Measurements from ENCODE around the gene FIBP. TPM values are rescaled to one million over a fixed set of nuclear protein-coding genes. Genes with fewer than 3 reads are reported as not detected.

FIBP gene
- total and polyA plus RNA-seq, 2 of the 8 experiments (the other 6 are each of a cell fraction or from before 2014, with no cell fraction given): 74.3 to 173 TPM

DNA sequence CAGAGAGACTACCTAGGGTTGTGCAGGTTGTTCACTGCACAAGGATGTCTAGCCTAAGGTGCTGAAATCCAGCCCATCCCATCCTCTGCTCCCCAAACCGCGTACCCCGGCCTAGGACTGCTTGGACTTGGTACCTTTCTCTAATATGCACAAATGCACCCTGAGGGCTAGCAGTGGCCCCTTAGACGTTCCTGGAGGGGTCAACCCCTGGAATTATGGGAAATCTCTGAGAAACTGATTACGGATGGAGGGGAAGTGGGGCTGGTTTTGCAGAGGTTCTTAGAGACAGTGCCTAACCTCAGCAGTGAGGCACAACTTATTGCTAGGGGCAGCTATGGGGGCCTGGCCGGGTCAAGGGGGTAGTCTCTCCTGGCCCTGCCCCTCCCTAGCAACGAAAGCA is 28.1 kb upstream of the FIBP start:
- H3K79me1 ChIP-seq (ENCODE audit: low read depth, low read length): peaks cover 7% of the 10 kb centered on the region; the same call in 1 of the 2 replicates
- H2BK12ac ChIP-seq (ENCODE audit: low read depth, low read length): no peak overlapping the region
- no peak overlapping the region for H3K27ac ChIP-seq (ENCODE audit: low read depth, low read length)
- H3K56ac ChIP-seq (replicated peaks; ENCODE audit: insufficient read length, low read depth, low read length): no peak overlapping the region
- DNase-seq (ENCODE audit: low read depth in 1 of 2, low spot score in 2 of 2) (no peak), FAIRE-seq (no peak)
- 86% methylated on average over 7 of the region's 7 CpGs; no CpG with 5 or more reads in 1 of the 2 experiments for WGBS, 2 experiments (ENCODE audit: extremely low coverage in 1 of 2, insufficient coverage in 1 of 2, insufficient read length in 1 of 2, insufficient replicate concordance in 2 of 2, low coverage in 1 of 2, low lambda C conversion rate in 2 of 2, missing lambda C conversion rate in 1 of 2)
- no peak overlapping the region for H3K14ac ChIP-seq (ENCODE audit: insufficient read length)
- H4K8ac ChIP-seq (ENCODE audit: extremely low read depth, insufficient read depth, low read length): no peak overlapping the region
- no peak overlapping the region for H2AK5ac ChIP-seq (ENCODE audit: low read depth, low read length)
- no peak overlapping the region for H3K4me2 ChIP-seq (ENCODE audit: insufficient read depth in 1 of 2, low read depth in 2 of 2, low read length in 2 of 2)
- peaks cover 0 to 7% of the 10 kb centered on the region in 2 experiments for H4K20me1 ChIP-seq (replicated peaks in 1 of 2; ENCODE audit: control insufficient read depth in 1 of 2, insufficient read depth in 2 of 2, low read length in 2 of 2)
- ChIA-PET POLR2A (ENCODE audit: partially characterized antibody) (interaction anchor here (0.6 to 4.9 kb wide), 7 partner anchors 23 to 93 kb away, joined by 3 to 36 read pairs (median 4); partner anchors contain the start of genes CCDC85B, FIBP and MUS81), CTCF (ENCODE audit: partially characterized antibody) (interaction anchor here (1.2 to 11.7 kb wide), 5 partner anchors 10 to 56 kb away, joined by 5 to 212 read pairs (median 11); partner anchors contain the start of genes CCDC85B, FIBP and MUS81)
- H3K23me2 ChIP-seq (ENCODE audit: low read depth, low read length): peaks cover 13% of the 10 kb centered on the region; the same call in 1 of the 2 replicates
- no peak overlapping the region for H4K91ac ChIP-seq (replicated peaks; ENCODE audit: insufficient read length, low read length)
- H3K4me3 ChIP-seq (ENCODE audit: extremely low read depth in 1 of 4, insufficient read depth in 2 of 4, low read depth in 3 of 4, low read length in 4 of 4): no peak overlapping the region
- H2BK15ac ChIP-seq (ENCODE audit: low read length): no peak overlapping the region
- no peak overlapping the region for H3K9ac ChIP-seq (replicated peaks in 1 of 4; ENCODE audit: extremely low read depth in 1 of 4, low read depth in 3 of 4, low read length in 3 of 4)
- H2BK120ac ChIP-seq (replicated peaks; ENCODE audit: low read depth, low read length): no peak overlapping the region
- H3K9me3 ChIP-seq (ENCODE audit: insufficient read depth in 2 of 2, low read depth in 1 of 2, low read length in 1 of 2): no peaks in the 10 kb centered on the region
- no peaks in the 10 kb centered on the region for H3K36me3 ChIP-seq (ENCODE audit: control insufficient read depth in 2 of 4, insufficient read depth in 4 of 4, low read length in 3 of 4)
- H3K27me3 ChIP-seq (replicated peaks in 1 of 4; ENCODE audit: control insufficient read depth in 3 of 4, extremely low read depth in 1 of 4, insufficient read depth in 3 of 4, low read length in 3 of 4): no peaks in the 10 kb centered on the region; a peak in 1 of 7 replicates
- H4K5ac ChIP-seq (ENCODE audit: insufficient read length, low read depth, low read length): no peak overlapping the region
- no peak overlapping the region for H2BK20ac ChIP-seq (ENCODE audit: low read length)
- TF ChIP-seq CBX5 (IDR thresholded peaks at IDR 0.05; ENCODE audit: low read depth, low read length) (no peak), TCF12 (IDR thresholded peaks at IDR 0.05; ENCODE audit: low read depth, low read length) (no peak), ASH2L (IDR thresholded peaks at IDR 0.05; ENCODE audit: low read length) (no peak), GABPA (IDR thresholded peaks at IDR 0.05; ENCODE audit: borderline replicate concordance, insufficient read depth, low read length) (no peak), RBBP5 (IDR thresholded peaks at IDR 0.05; ENCODE audit: borderline replicate concordance, low read depth, low read length) (no peak), TBP (IDR thresholded peaks at IDR 0.05; ENCODE audit: low read depth, low read length) (no peak), TAF7 (optimal IDR thresholded peaks at IDR 0.05; ENCODE audit: borderline replicate concordance, low read depth, low read length) (no peak), CREB1 (IDR thresholded peaks at IDR 0.05) (no peak), SIRT6 (IDR thresholded peaks at IDR 0.05; ENCODE audit: low read length) (no peak), SP4 (IDR thresholded peaks at IDR 0.05; ENCODE audit: low read length) (no peak), CBX8 (IDR thresholded peaks at IDR 0.05; ENCODE audit: borderline replicate concordance, low read depth, low read length) (no peak)
- no peak overlapping the region for H2AFZ ChIP-seq (ENCODE audit: low read length)
- H3K4ac ChIP-seq (replicated peaks; ENCODE audit: insufficient read length, low read depth, low read length): no peak overlapping the region
- no peak overlapping the region for H2BK5ac ChIP-seq (ENCODE audit: low read depth, low read length)
- H3K18ac ChIP-seq (ENCODE audit: extremely low read depth, low read length): no peak overlapping the region
- H3K23ac ChIP-seq (ENCODE audit: insufficient read length): no peak overlapping the region
- peaks cover 2 to 22% (median 14%) of the 10 kb centered on the region in 4 experiments; a peak in 5 of 7 replicates for H3K4me1 ChIP-seq (replicated peaks in 1 of 4; ENCODE audit: control insufficient read depth in 3 of 4, insufficient read depth in 4 of 4, low read length in 3 of 4)
- peaks cover 0 to 7% of the 10 kb centered on the region in 2 experiments; a peak in 2 of 4 replicates for H3K79me2 ChIP-seq (ENCODE audit: control insufficient read depth in 1 of 2, insufficient read depth in 2 of 2, low read length in 2 of 2)
